SK-N-SH treated with all-trans-retinoic acid at 6 μM for 48 hours (cell line): ENCODE measurements around the gene GMEB2.

Source experiments
- BACH2 ChIP-seq: fragments of 250-450 bp; sonication (Bioruptor Pico); IDR thresholded peaks from 2 replicates; pipeline ENCODE4 v1.9.0; 2021; ENCODE audit warnings: mild to moderate bottlenecking, borderline replicate concordance
- ESRRG ChIP-seq: fragments of 250-450 bp; sonication (Bioruptor Pico); IDR thresholded peaks from 2 replicates; pipeline ENCODE4 v1.6.1; 2021; ENCODE audit warnings: mild to moderate bottlenecking
- OSR1 ChIP-seq: fragments of 250-450 bp; sonication (Bioruptor Pico); IDR thresholded peaks from 2 replicates; pipeline ENCODE4 v1.8.0; 2022; ENCODE audit warnings: moderate library complexity, mild to moderate bottlenecking, inconsistent platforms
- RARB ChIP-seq: fragments of 250-450 bp; sonication (Bioruptor Pico); IDR thresholded peaks from 2 replicates; pipeline ENCODE4 v1.8.0; 2021; ENCODE audit warnings: mild to moderate bottlenecking, moderate library complexity
- ZFP3 ChIP-seq: fragments of 250-450 bp; sonication (Bioruptor Pico); IDR thresholded peaks from 2 replicates; pipeline ENCODE4 v1.5.0; 2020; ENCODE audit warnings: mild to moderate bottlenecking, moderate library complexity
- ZFP30 ChIP-seq: fragments of 450-650 bp; formaldehyde crosslinking; IDR thresholded peaks from 2 replicates; pipeline ENCODE4 v1.5.0; 2022; ENCODE audit warnings: mild to moderate bottlenecking, moderate library complexity
- ZNF565 ChIP-seq: fragments of 450-650 bp; formaldehyde crosslinking; conservative IDR thresholded peaks from 2 replicates; pipeline ENCODE4 v1.5.0; 2020; ENCODE audit warnings: low read depth, mild to moderate bottlenecking, moderate library complexity

DNA sequence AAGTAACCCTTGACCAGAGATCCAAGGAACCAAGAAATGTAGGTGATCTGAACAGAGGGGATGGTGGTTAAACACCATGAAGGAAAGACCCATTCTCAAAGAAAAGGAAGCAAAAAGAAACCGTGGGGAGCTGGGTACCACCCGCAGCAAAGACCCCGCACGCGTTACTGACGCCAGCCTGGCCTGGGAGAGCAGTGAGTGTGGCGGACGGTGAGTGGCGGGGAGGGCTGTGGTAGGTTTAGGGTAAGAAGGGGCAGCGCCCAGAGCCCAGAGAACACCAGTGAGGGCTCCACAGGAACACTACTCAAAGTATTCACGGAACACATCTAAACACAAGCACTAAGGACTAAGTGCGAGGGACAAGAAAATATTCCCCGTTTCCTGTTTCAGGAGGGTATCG is 4.2 kb downstream of the GMEB2 start:
- no peak for TF ChIP-seq ZFP30 (CRISPR knock-in tag)
- TF ChIP-seq BACH2 (CRISPR knock-in tag): no peak
- TF ChIP-seq ZFP3 (CRISPR knock-in tag): no peak
- TF ChIP-seq RARB (CRISPR knock-in tag): no peak
- TF ChIP-seq ZNF565 (CRISPR knock-in tag): no peak
- TF ChIP-seq ESRRG (CRISPR knock-in tag): no peak
- no peak for TF ChIP-seq OSR1
